ENCODE results near the gene HSPB2.
"Not testable (repeated sequence)": the region's sequence is repeated elsewhere in the genome, so short reads cannot be mapped to it uniquely, and the experiment has no call there.

The HSPB2 gene

DNA sequence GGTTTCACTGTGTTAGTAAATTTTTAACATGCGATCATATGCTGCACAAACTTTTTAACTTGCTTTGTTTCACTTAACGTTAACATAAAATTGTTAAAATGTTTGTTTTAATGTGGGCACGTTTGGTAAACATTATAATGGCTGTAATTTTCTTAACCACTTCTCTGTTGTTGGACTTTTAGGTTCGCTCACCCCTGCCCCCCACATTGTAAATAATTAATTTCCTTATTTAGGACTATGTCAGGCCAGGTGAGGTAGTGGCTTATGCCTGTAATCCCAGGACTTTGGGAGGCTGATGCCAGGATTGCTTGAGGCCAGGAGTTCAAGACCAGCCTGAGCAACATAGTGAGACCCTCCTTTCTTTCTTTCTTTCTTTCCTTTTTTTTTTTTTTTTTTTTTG is 17.9 kb downstream of the HSPB2 start:
- no peak overlapping the region for H3K4me3 ChIP-seq (ENCODE audit: low read length)
- no peak for DNase-seq (ENCODE audit: low read depth)
- TF ChIP-seq, protein P1, sequence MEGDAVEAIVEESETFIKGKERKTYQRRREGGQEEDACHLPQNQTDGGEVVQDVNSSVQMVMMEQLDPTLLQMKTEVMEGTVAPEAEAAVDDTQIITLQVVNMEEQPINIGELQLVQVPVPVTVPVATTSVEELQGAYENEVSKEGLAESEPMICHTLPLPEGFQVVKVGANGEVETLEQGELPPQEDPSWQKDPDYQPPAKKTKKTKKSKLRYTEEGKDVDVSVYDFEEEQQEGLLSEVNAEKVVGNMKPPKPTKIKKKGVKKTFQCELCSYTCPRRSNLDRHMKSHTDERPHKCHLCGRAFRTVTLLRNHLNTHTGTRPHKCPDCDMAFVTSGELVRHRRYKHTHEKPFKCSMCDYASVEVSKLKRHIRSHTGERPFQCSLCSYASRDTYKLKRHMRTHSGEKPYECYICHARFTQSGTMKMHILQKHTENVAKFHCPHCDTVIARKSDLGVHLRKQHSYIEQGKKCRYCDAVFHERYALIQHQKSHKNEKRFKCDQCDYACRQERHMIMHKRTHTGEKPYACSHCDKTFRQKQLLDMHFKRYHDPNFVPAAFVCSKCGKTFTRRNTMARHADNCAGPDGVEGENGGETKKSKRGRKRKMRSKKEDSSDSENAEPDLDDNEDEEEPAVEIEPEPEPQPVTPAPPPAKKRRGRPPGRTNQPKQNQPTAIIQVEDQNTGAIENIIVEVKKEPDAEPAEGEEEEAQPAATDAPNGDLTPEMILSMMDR (IDR thresholded peaks at IDR 0.05; ENCODE audit: insufficient read depth, low read depth, low read length, missing control alignments), result no peak

DNA sequence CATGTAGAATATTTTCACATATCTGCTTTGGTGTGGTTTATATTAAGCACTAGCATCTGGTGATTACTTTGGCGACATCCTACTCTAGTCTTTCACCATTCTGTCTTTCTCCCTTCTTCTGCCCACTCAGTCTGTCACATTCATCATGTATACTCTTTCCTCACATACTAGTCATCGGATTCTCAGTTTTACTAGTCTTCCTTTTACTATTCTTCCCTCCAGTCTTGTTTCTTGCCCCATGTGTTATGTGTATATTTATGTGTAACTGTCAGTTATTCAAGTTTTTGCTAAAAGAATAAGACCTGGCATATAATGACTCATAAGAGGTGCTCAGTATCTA is 20.0 kb downstream of the HSPB2 start:
- no peak for DNase-seq (ENCODE audit: low read depth)
- H3K4me3 ChIP-seq (ENCODE audit: low read length), result no peak overlapping the region
- TF ChIP-seq, protein P1 (IDR thresholded peaks at IDR 0.05; ENCODE audit: insufficient read depth, low read depth, low read length, missing control alignments), result no peak

DNA sequence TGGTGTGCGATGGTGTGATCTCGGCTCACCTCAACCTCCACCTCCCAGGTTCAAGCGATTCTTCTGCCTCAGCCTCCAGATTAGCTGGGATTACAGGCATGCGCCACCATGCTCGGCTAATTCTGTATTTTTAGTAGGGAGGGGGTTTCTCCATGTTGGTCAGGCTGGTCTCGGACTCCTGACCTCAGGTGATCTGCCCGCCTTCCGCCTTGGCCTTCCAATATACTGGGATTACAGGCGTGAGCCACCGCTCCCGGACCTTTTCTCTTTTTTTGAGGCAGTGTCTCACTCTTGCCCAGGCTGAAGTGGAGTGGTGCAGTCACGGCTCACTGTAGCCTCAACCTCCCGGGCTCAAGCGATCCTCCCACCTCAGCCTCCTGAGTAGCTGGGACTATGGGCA is 20.6 kb downstream of the HSPB2 start:
- DNase-seq (ENCODE audit: low read depth), result not testable (repeated sequence)

DNA sequence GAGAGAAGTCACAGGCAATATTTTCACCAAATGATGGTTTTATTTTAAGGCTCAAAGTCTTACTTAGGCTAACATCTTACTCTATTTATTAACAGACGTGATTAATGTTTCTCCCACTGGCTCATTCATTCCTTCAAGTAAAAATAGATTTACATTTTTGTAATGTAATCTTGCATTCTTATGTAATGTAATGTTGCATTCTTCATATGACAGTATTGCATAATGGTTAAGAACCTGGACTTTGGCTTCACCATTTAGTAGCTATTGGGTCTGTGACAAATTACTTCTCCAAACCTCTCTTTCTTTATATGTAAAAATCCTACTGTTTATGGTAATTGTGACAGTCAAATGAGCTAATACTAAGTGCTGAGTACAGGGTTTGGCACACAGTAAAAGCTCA is 21.3 kb downstream of the HSPB2 start:
- no peak overlapping the region for H3K4me3 ChIP-seq (ENCODE audit: low read length)
- TF ChIP-seq, protein P1 (IDR thresholded peaks at IDR 0.05; ENCODE audit: insufficient read depth, low read depth, low read length, missing control alignments), result no peak
- no peak for DNase-seq (ENCODE audit: low read depth)

More for the DNA sequence above, 20.6 kb downstream of the HSPB2 start:
- H3K4me3 ChIP-seq (ENCODE audit: low read length), result not testable (repeated sequence)

DNA sequence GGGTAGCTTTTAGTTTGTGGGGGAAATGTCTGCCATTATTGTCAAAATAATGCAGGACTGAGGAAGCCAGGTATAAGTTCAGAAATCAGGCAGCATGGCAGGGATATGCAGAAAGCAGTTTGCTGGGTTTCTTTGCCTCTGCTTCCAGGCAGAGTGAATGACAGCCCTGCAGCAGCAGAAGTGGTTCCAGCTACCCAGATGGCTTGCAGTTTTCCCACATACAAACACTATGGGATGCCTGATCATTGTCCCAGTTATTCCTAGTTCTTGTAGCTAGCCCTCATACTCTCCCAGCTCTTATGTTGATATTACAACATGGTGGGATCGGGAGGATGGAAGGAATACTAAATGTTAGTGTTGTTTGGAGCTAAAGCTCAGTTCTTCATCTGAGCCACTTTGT is 21.8 kb downstream of the HSPB2 start:
- no peak overlapping the region for H3K4me3 ChIP-seq (ENCODE audit: low read length)
- TF ChIP-seq, protein P1 (IDR thresholded peaks at IDR 0.05; ENCODE audit: insufficient read depth, low read depth, low read length, missing control alignments), result no peak
- no peak for DNase-seq (ENCODE audit: low read depth)

DNA sequence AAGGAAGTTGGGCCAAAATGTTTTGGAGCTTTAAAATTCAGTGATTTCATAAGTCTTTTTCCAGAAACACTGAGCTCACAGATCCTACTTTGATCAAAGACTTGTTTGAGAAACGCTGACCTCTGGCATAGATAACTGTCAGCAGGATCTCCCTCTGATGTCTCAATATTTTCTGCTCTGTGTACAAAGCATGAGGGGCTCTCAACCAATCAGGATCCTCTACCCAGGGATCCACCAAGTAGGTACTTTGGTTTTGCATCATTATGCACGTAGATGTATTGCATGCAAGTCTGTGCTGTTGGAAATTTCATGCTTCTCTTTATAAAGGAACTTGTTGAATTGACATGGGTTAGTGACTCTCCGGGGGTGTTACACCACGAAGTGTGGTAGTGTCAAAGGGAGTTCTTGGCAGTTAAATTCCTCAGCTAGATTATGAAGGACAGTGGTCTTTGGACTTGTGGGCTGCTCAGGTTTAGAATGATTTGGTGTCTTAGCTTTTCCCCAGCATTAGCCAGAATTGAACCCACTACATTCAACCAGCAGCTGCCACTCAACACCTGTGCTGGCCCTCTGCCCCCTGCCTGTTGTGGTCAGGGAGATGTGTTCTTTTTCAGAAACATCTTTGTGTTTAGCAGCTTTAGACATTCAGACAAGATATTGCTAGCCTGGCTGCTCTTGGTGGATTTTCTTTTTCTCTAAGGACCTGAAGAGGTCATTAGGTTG is 22.9 kb downstream of the HSPB2 start:
- TF ChIP-seq, protein P1 (IDR thresholded peaks at IDR 0.05; ENCODE audit: insufficient read depth, low read depth, low read length, missing control alignments), result no peak
- no peak overlapping the region for H3K4me3 ChIP-seq (ENCODE audit: low read length)
- no peak for DNase-seq (ENCODE audit: low read depth)

DNA sequence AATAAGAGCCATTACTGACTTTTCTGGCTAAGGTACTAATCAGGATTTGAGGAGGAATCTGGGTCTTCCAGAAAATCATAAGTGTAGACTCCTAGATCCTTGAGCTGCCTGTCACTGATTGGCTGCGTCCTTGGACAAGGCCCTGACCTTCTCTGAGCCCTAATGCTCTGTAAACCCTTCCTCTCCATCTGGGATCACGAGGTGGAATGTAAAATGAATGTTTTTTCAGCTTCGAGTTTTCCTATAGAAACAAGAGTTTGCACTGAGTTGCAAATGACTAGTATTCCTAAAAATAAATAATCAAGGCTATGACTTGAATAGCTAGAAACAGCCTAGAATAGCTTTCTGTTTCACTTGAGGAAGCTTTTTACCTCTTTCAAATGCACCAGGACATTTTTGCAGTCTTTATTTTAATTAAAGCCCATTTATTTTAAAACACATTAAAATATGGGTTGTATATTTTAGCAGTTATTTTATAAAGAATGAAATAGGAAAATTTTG is 23.6 kb downstream of the HSPB2 start:
- no peak for DNase-seq (ENCODE audit: low read depth)
- TF ChIP-seq, protein P1 (IDR thresholded peaks at IDR 0.05; ENCODE audit: insufficient read depth, low read depth, low read length, missing control alignments), result no peak
- no peak overlapping the region for H3K4me3 ChIP-seq (ENCODE audit: low read length)
